ENCODE data around the gene RPL21.

DNA sequence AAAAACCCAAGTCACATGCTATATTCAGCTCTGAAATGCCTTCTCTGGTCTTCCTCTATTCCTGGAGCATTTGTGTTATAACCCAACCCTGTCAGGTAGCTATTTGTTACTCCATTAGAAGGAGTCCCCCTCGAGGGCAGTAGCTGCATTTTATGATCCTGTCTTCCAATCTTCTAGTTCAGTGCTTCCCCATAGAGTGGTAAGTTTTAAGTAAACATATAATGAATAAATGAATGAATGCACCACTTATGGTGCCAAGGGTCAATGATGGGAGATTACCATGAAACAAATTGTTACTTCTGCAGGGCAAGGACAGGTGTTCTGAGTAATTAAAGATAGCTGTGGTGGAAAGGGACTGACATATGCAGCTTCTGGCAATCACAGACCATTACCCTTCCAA is 23.3 kb downstream of the RPL21 start:
- TF ChIP-seq, protein P1, sequence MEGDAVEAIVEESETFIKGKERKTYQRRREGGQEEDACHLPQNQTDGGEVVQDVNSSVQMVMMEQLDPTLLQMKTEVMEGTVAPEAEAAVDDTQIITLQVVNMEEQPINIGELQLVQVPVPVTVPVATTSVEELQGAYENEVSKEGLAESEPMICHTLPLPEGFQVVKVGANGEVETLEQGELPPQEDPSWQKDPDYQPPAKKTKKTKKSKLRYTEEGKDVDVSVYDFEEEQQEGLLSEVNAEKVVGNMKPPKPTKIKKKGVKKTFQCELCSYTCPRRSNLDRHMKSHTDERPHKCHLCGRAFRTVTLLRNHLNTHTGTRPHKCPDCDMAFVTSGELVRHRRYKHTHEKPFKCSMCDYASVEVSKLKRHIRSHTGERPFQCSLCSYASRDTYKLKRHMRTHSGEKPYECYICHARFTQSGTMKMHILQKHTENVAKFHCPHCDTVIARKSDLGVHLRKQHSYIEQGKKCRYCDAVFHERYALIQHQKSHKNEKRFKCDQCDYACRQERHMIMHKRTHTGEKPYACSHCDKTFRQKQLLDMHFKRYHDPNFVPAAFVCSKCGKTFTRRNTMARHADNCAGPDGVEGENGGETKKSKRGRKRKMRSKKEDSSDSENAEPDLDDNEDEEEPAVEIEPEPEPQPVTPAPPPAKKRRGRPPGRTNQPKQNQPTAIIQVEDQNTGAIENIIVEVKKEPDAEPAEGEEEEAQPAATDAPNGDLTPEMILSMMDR (IDR thresholded peaks at IDR 0.05): no peak
- TF ChIP-seq EZH2 (IDR thresholded peaks at IDR 0.05) (no peak), EZH2phosphoT487 (IDR thresholded peaks at IDR 0.05) (no peak)

All from neural progenitor cell (in vitro differentiated cells).